Activated CD4-positive, alpha-beta T cell treated with anti-CD3 and anti-CD28 coated beads, Interleukin-2, amount 50 U/mL, for 16 hours (primary cell): Measurements from ENCODE around the gene METTL16.
"Not testable (repeated sequence)": the region's sequence is repeated elsewhere in the genome, so short reads cannot be mapped to it uniquely, and the experiment has no call there.

ENCODE experiments used
- DNase-seq: peaks from one replicate; pipeline ENCODE4 v3.0.0-alpha.2; 2020

METTL16 gene, protein sequence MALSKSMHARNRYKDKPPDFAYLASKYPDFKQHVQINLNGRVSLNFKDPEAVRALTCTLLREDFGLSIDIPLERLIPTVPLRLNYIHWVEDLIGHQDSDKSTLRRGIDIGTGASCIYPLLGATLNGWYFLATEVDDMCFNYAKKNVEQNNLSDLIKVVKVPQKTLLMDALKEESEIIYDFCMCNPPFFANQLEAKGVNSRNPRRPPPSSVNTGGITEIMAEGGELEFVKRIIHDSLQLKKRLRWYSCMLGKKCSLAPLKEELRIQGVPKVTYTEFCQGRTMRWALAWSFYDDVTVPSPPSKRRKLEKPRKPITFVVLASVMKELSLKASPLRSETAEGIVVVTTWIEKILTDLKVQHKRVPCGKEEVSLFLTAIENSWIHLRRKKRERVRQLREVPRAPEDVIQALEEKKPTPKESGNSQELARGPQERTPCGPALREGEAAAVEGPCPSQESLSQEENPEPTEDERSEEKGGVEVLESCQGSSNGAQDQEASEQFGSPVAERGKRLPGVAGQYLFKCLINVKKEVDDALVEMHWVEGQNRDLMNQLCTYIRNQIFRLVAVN

GRCh38 chr17:2511462-2512369 is at the start of gene METTL16:
TSS of gene METTL16 (minus strand) at chr17:2511888. CDS start at chr17:2502331, 9,557 bp downstream.
- DNase-seq, result peak; percentile 99

GRCh38 chr17:2560658-2561057 is 49.0 kb upstream of the METTL16 start:
- DNase-seq, result no peak

DNA sequence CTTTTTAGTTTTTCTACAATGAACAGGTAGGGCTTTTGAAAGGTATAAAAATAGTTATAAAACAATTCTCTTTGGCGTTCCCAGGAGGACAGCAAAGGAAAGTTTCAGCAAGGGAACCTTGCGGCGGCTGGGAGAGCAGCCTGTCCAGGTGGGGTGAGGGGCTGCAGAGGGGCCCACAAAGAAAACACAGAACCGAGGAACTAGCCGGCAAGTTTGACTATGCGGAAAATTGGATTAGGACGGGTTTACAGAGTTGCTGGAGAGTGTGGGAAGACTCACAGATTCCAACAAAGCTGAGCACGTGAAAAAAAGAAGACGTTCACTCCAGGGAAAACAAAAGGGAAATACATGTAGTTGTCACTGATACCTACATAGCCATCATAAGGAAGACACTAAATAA is 40.2 kb upstream of the METTL16 start:
- DNase-seq, result no peak

DNA sequence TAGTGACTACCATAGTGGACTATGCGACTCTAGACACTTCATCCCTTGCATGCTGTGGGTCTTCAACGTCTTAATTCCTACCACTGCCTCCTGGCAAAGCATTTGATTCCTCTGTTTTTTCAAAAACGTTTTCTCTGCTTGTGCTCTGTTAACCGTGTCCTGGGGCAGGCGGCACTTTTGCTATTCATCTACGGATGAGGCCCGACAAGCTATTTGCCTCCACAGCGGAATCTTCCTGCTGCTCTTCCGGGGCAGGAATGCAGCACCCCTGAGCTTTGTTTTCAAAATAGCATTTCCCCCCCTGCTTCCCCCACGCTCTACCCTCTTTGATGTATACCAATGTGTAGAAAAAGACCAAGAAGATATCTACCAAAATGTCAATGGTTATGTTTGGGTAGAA is 39.8 kb upstream of the METTL16 start:
- no peak for DNase-seq

DNA sequence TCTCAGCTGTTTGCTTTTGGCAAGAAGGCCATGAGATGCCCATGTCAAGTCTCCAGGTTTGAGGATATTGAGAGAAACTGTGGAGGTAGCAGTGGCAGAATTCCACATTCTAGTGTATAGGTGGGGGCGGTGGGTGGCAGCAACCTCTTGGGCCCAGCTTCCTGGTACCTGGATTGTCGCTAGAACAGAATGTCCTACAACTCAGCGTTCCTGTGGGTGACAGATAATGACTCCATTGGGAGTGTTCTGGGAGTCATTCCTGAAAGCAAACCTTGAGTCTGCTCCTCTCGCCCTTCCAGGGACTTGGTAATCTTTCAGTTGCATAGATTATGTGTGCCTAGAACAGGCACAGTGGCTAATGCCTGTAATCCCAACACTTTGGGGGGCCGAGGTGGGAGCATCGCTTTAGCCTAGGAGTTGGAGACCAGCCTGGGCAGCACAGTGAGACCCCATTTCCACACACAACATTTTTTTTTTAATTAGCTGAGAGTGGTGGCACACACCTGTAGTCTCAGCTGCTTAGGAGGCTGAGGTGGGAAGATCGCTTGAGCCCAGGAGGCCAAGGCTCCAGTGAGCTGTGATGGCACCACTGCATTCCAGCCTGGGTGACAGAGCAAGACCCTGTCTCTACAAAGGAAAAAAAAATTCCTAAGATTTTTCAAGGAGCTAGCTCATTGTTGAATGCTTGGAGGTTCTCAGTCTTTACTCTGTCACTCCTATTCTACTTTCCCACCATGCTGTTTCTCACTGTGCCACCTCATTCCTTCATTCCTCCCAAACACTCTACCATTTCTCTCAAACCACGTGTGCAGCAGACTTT is 37.9 kb upstream of the METTL16 start:
- DNase-seq, result no peak

GRCh38 chr17:2548026-2548425 is 36.3 kb upstream of the METTL16 start:
- DNase-seq, result not testable (repeated sequence)

DNA sequence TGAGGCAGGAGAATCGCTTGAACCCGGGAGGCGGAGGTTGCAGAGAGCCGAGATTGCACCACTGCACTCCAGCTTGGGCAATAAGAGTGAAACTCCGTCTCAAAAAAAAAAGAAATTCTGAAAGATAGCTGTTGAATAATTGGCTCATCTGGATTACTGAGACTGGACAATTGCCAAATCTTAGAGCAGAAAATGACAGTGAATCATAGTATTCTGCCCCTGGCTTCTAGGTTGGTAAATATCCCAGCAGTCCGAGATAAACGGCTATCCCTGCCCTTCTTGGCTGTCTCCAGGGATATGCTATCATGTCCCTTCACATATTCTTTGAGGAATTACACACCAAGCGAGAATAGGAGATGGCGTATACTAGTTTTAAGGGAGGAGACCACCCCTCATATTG is 35.5 kb upstream of the METTL16 start:
- DNase-seq, result no peak

- DNase-seq, result no peak
Measured at GRCh38 chr17:2545393-2545792, 33.7 kb upstream of the METTL16 start.

GRCh38 chr17:2542456-2542855 is 30.8 kb upstream of the METTL16 start:
- no peak for DNase-seq

GRCh38 chr17:2542056-2542455 is 30.4 kb upstream of the METTL16 start:
- DNase-seq, result no peak

GRCh38 chr17:2537579-2537978 is 25.9 kb upstream of the METTL16 start:
- not testable (repeated sequence) for DNase-seq

- no peak for DNase-seq
Measured at GRCh38 chr17:2532146-2532720, 20.5 kb upstream of the METTL16 start.

DNA sequence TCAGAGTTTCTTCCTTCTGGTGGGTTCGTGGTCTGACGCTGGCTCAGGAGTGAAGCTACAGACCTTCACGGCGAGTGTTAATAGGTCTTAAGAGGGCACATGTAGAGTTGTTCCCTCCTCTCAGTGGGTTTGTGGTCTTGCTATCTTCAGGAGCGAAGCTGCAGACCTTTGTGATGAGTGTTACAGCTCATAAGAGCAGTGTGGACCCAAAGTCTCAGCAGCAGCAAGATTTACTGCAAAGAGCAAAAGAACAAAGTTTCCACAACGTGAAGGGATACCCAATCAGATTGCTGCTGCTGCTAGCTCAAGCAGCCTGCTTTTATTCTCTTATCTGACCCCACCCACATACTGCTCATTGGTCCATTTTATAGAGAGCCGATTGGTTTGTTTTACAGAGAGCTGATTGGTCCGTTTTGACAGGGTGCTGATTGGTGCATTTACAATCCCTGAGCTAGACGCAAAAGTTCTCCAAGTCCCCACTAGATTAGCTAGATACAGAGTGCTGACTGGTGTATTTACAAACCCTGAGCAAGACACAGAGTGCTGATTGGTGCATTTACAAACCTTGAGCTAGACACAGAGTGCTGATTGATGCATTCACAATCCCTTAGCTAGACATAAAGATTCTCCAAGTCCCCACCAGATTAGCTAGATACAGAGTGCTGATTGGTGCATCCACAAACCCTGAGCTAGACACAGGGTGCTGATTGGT is 19.7 kb upstream of the METTL16 start:
- DNase-seq, result peak; percentile 22

- not testable (repeated sequence) for DNase-seq
Measured at GRCh38 chr17:2521775-2522410, 10.2 kb upstream of the METTL16 start.

- DNase-seq, result no peak
Measured at GRCh38 chr17:2521257-2521656, 9.6 kb upstream of the METTL16 start.

GRCh38 chr17:2517539-2517938 is 5.9 kb upstream of the METTL16 start:
- no peak for DNase-seq

DNA sequence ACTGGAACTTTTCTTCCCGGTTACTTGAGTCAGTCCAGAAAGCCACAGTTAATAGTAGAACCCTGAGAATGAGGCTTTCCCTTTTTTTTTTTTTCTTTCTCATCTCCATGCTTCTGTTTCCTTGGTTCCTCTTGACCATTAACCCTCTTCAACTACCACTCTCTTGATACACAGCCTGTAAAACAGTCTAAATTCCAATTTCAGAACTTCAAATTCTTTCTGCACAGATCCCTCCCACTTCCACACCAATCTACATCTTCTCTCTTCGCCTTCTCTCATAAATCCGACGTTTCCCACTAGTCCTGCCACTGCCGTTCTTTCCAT is 588 bp downstream of the METTL16 start:
- DNase-seq, result no peak

DNA sequence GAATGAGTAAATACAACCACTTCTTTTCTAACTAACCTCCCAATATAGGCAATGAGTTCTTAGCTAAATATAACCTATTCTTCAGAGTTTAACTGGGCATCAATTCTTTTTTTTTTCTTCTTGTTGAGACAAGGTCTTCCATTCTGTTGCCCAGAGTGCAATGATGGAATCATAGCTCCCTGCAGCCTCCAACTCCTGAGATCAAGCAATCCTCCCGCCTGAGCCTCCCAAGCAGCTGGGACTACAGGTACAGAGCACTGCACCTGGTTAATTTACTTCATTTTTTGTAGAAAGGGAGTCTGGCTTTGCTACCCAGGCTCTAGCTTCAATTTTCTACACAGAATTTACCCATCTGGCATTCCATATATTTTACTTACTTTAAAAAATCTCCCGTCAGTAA is 1.1 kb downstream of the METTL16 start:
- DNase-seq, result no peak

DNA sequence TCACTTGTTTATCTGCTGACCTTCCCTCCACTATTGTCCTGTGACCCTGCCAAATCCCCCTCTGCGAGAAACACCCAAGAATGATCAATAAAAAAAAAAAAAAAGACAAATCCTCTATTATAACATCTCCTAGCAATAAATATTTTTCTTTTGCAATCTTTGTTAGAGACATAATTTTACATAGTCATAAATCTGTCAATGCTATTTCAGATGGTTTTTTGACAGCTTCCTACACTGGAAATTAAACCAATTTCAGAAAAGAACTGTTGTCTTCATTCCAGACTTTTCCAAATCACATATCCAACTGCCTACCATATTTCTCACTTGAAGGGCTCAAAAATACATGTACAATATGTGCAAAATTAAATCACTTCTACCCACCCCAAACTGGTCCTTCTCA is 3.7 kb downstream of the METTL16 start:
- DNase-seq, result no peak

DNA sequence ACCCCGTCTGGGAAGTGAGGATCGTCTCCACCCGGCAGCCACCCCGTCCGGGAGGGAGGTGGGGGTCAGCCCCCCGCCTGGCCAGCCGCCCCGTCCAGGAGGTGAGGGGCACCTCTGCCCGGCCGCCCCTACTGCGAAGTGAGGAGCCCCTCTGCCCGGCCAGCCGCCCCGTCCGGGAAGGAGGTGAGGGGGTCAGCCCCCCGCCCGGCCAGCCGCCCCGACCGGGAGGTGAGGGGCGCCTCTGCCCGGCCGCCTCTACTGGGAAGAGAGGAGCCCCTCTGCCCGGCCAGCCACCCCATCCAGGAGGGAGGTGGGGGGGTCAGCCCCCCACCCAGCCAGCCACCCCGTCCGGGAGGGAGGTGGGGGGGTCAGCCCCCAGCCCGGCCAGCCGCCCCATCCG is 4.7 kb downstream of the METTL16 start:
- not testable (repeated sequence) for DNase-seq

DNA sequence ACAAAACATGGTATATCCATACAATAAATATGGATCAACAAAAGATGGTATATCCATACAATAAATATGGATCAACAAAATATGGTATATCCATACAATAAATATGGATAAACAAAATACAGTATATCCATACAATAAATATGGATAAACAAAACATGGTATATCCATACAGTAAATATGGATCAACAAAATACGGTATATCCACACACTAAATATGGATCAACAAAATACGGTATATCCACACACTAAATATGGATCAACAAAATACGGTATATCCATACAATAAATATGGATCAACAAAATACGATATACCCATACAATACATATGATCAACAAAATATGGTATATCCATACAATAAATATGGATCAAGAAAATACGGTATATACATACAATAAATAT is 8.1 kb downstream of the METTL16 start:
- DNase-seq, result no peak
